Measurements from ENCODE around the gene BCKDHB.
"Not testable (repeated sequence)": the region's sequence is repeated elsewhere in the genome, so short reads cannot be mapped to it uniquely, and the experiment has no call there.

BCKDHB gene

GRCh38 chr6:80203283-80203682 is 96.8 kb downstream of the BCKDHB start:
- DNase-seq (ENCODE audit: low read depth): no peak
- TF ChIP-seq CTCF (conservative IDR thresholded peaks at IDR 0.05; ENCODE audit: low read length): no peak
- H3K4me3 ChIP-seq (ENCODE audit: low read length): no peak overlapping the region

GRCh38 chr6:80205404-80205803 is 98.9 kb downstream of the BCKDHB start:
- no peak for TF ChIP-seq CTCF (conservative IDR thresholded peaks at IDR 0.05; ENCODE audit: low read length)
- H3K4me3 ChIP-seq (ENCODE audit: low read length): no peak overlapping the region
- DNase-seq (ENCODE audit: low read depth): no peak

- no peak for TF ChIP-seq CTCF (conservative IDR thresholded peaks at IDR 0.05; ENCODE audit: low read length)
- no peak overlapping the region for H3K4me3 ChIP-seq (ENCODE audit: low read length)
- no peak for DNase-seq (ENCODE audit: low read depth)
Measured at GRCh38 chr6:80206758-80207157, 100.3 kb downstream of the BCKDHB start.

- DNase-seq (ENCODE audit: low read depth): no peak
- TF ChIP-seq CTCF (conservative IDR thresholded peaks at IDR 0.05; ENCODE audit: low read length): no peak
- H3K4me3 ChIP-seq (ENCODE audit: low read length): no peak overlapping the region
Measured at GRCh38 chr6:80209430-80209829, 103.0 kb downstream of the BCKDHB start.

- no peak overlapping the region for H3K4me3 ChIP-seq (ENCODE audit: low read length)
- no peak for TF ChIP-seq CTCF (conservative IDR thresholded peaks at IDR 0.05; ENCODE audit: low read length)
- DNase-seq (ENCODE audit: low read depth): peak; percentile 16
Measured at GRCh38 chr6:80210618-80211017, 104.1 kb downstream of the BCKDHB start.

- no peak for DNase-seq (ENCODE audit: low read depth)
- no peak for TF ChIP-seq CTCF (conservative IDR thresholded peaks at IDR 0.05; ENCODE audit: low read length)
- H3K4me3 ChIP-seq (ENCODE audit: low read length): no peak overlapping the region
Measured at GRCh38 chr6:80211286-80211685, 104.8 kb downstream of the BCKDHB start.

GRCh38 chr6:80211890-80212289 is 105.4 kb downstream of the BCKDHB start:
- not testable (repeated sequence) for DNase-seq (ENCODE audit: low read depth); H3K4me3 ChIP-seq (ENCODE audit: low read length)

GRCh38 chr6:80214436-80215022 is 108.1 kb downstream of the BCKDHB start:
- peak; percentile 68 for DNase-seq (ENCODE audit: low read depth)
- peak; percentile 92 for TF ChIP-seq CTCF (conservative IDR thresholded peaks at IDR 0.05; ENCODE audit: low read length)

More at GRCh38 chr6:80214436-80215022, 108.1 kb downstream of the BCKDHB start:
- no peak overlapping the region for H3K4me3 ChIP-seq (ENCODE audit: low read length)
